Posterior vena cava (tissue), 2 donors: Measurements from ENCODE around the gene TASP1. TPM values are rescaled to one million over a fixed set of nuclear protein-coding genes. Genes with fewer than 3 reads are reported as not detected.
A peak's percentile ranks its signal among the peaks of the same experiment; 100 is the strongest.
"Not testable (repeated sequence)": the region's sequence is repeated elsewhere in the genome, so short reads cannot be mapped to it uniquely, and the experiment has no call there.

Experiments
- DNase-seq: peaks from one replicate; pipeline ENCODE4 v3.0.0-alpha.2; 2020; ENCODE audit warnings: low spot score
- intact Hi-C, 2 donors: fragments of 100-400 bp; cut with DNase I; formaldehyde crosslinking; loops; one replicate each; pipeline versions ENCODE4 v1.14.1 to v1.14.2; 2022 to 2023
- long read RNA-seq, 2 donors: library from polyadenylated mRNA; unstranded; transcript quantifications; one replicate each; pipeline ENCODE4 v2.0.0, GENCODE V29; 2020 to 2021
- total RNA-seq, 2 donors: library from RNA; stranded (reverse); fragmentation: NEBNext Ultra II Directional; extraction: Animal tissue kit (Norgen Biotek cat#: 25700); gene quantifications; one replicate each; pipeline ENCODE4 v1.2.1, GENCODE V29; 2021
- donor health status: DM: yes; HTN: yes; CAD: no.
- donor health status: DM: yes; HTN: yes; CAD: no.

The TASP1 gene
- 10 to 100 TPM; 21.2 to 24.1 TPM for total RNA-seq
- long read RNA-seq, donor 1, transcript TASP1-201 (14 exons, 2,352 nt), result major isoform, 7 of 15 reads
- long read RNA-seq, donor 1, partial matches to known transcripts, result 0 of 15 reads
- long read RNA-seq, donor 1, other reads (novel, unspliced or antisense), result 8 of 15 reads
- long read RNA-seq, donor 2, transcript TASP1-201 (14 exons, 2,352 nt), result major isoform, 30 of 74 reads
- long read RNA-seq, donor 2, partial matches to known transcripts, result 25 of 74 reads
- long read RNA-seq, donor 2, other reads (novel, unspliced or antisense), result 15 of 74 reads

- intact Hi-C loops, result no loop called here
- peak; percentile 98 for DNase-seq
These were observed at the start of gene TASP1 for GRCh38 chr20:13638496-13639149. Gene TASP1, minus strand, starts transcription at chr20:13638932. Its CDS starts 8,854 bp downstream, at chr20:13630078.

GRCh38 chr20:13687815-13688214, 49.1 kb upstream of the TASP1 start:
- DNase-seq, result no peak
- intact Hi-C loops, result no loop called here

GRCh38 chr20:13685623-13686022, 46.9 kb upstream of the TASP1 start:
- intact Hi-C loops, result no loop called here
- DNase-seq, result no peak

GRCh38 chr20:13684566-13685222, 46.0 kb upstream of the TASP1 start:
- no peak for DNase-seq
- intact Hi-C loops, result no loop called here

- no peak for DNase-seq
- intact Hi-C loops, result no loop called here
These were observed 45.1 kb upstream of the TASP1 start for GRCh38 chr20:13683833-13684232.

- intact Hi-C loops, result no loop called here
- no peak for DNase-seq
These were observed 42.8 kb upstream of the TASP1 start for GRCh38 chr20:13681248-13682125.

- no peak for DNase-seq
- intact Hi-C loops, result no loop called here
These were observed 40.2 kb upstream of the TASP1 start for GRCh38 chr20:13678944-13679343.

- intact Hi-C loops, result no loop called here
These were observed 38.5 kb upstream of the TASP1 start for GRCh38 chr20:13677241-13677640.

GRCh38 chr20:13676682-13677081, 38.0 kb upstream of the TASP1 start:
- no peak for DNase-seq
- intact Hi-C loops, result no loop called here

More at GRCh38 chr20:13677241-13677640, 38.5 kb upstream of the TASP1 start:
- DNase-seq, result no peak

- DNase-seq, result no peak
- intact Hi-C loops, result no loop called here
These were observed 34.0 kb upstream of the TASP1 start for GRCh38 chr20:13672690-13673089.

- intact Hi-C loops, result no loop called here
- no peak for DNase-seq
These were observed 33.2 kb upstream of the TASP1 start for GRCh38 chr20:13671916-13672378.

GRCh38 chr20:13671512-13671911, 32.8 kb upstream of the TASP1 start:
- DNase-seq, result no peak
- intact Hi-C loops, result no loop called here

- intact Hi-C loops, result no loop called here
These were observed 31.4 kb upstream of the TASP1 start for GRCh38 chr20:13670160-13670559.

GRCh38 chr20:13665709-13666395, 27.1 kb upstream of the TASP1 start:
- DNase-seq, result no peak
- intact Hi-C loops, result no loop called here

More at GRCh38 chr20:13670160-13670559, 31.4 kb upstream of the TASP1 start:
- no peak for DNase-seq

- intact Hi-C loops, result no loop called here
- no peak for DNase-seq
These were observed 22.4 kb upstream of the TASP1 start for GRCh38 chr20:13661070-13661685.

GRCh38 chr20:13659288-13659687, 20.6 kb upstream of the TASP1 start:
- DNase-seq, result no peak
- intact Hi-C loops, result no loop called here

- DNase-seq, intact Hi-C loops: not testable (repeated sequence)
These were observed 19.3 kb upstream of the TASP1 start for GRCh38 chr20:13658060-13658459.

GRCh38 chr20:13656721-13657368, 18.1 kb upstream of the TASP1 start:
- DNase-seq, result no peak
- intact Hi-C loops, result no loop called here
